GM21619 (cell line): ENCODE measurements around the gene C6orf136.

Experiments
- ATAC-seq: cut with Tn5 transposase; IDR thresholded peaks from one replicate; pipeline ENCODE4 v1.9.1; 2021; ENCODE audit not compliant: unreplicated experiment

Gene C6orf136

GRCh38 chr6:30615219-30615957, 31.5 kb upstream of the C6orf136 start:
- no peak for ATAC-seq

- no peak for ATAC-seq
These were observed 30.7 kb upstream of the C6orf136 start for GRCh38 chr6:30615958-30616810.

DNA sequence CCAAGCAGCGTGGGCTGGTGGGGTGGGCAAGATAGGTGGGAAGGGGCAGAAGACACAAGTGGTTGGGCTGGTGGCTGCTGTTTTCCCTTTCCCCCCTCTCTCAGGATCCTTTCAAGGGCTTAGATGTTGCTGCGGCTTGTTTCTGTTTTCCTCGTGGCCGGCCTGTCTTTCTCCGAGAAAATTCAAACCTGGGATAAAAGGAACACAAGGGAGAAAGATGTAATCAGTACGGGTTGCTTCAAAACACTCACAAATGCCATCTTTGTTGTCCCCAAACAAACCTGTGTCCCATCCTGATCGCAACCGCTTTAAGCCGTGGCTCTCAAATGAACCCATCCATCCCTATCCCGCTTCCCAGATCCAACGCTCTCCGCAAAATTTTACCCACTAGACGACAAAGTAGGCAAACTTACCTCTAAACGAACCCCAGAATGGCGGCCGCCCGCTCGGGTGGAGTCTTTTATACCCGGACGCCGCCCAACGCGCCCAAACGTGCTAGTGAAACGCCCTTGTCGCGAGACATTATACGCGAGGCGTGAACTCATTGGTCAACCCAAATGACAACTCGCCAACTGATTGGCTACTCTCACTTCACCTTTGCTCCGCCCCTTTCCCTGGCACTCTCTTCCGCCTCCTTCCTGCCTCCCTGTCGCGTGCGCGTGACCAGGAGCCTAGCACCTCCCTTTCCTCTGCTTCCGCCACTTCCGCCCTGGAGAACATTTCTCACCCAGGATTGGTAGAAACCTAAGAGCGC, 29.9 kb upstream of the C6orf136 start, which contains the start of gene PPP1R10:
Gene PPP1R10, minus strand, starts transcription at position 433 of the 754 bp plus-strand sequence. CDS start 7,299 bp downstream, outside the sequence.
- peak; percentile 66 for ATAC-seq

DNA sequence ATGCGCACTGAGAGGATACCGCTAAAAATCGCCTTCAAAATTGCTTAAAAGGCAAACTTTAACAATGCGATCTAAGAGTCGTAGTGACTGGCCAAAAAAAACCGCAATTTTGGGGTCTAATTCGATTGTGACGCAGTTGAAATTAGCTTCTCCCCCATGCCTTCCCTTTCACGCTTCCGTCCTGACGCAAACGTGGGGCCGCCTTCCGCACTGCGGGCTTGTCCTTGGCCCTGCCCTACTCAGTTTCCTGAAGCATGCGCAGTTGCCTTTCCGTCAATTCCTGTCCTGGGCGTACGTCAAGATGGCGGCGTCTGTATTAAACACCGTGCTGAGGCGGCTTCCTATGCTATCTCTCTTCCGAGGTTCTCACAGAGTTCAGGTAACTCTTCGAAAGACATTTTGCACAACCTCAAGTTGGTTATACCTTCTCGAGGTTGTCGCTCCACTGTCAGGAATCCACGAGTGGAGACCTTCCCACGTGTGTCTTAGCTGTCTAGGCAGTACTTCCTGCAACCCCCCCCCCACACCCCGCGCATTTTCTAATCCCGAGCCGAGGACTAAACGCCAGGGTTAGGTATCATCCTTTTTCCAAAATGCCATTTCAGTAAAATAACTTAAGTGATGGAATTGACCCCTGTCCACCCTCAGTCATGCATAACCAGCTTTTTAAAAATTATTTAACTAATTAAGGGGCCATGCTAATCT, 29.2 kb upstream of the C6orf136 start, which contains the start of gene MRPS18B:
Gene MRPS18B, plus strand, starts transcription at position 276 of the 705 bp plus-strand sequence. Its CDS starts 26 bp downstream, at position 302.
- peak; percentile 61 for ATAC-seq

- ATAC-seq: no peak
These were observed 28.6 kb upstream of the C6orf136 start for GRCh38 chr6:30618270-30618797.

DNA sequence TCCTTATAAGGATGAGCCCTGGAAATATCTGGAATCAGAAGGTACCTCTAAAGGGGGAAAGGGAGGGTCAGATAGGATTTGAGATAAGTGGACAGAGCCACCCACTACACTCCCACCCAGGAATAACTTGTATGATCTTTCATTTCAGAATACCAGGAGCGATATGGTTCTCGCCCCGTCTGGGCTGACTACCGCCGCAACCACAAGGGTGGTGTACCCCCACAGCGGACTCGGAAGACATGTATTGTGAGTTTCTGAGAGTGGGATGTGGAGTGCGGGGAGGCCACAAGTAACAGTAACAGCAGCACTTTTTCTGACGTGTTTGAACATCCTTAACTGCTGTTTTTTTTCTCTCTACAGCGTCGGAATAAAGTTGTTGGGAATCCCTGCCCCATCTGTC, 27.4 kb upstream of the C6orf136 start:
- ATAC-seq: no peak

GRCh38 chr6:30625511-30625910, 21.4 kb upstream of the C6orf136 start:
- no peak for ATAC-seq

DNA sequence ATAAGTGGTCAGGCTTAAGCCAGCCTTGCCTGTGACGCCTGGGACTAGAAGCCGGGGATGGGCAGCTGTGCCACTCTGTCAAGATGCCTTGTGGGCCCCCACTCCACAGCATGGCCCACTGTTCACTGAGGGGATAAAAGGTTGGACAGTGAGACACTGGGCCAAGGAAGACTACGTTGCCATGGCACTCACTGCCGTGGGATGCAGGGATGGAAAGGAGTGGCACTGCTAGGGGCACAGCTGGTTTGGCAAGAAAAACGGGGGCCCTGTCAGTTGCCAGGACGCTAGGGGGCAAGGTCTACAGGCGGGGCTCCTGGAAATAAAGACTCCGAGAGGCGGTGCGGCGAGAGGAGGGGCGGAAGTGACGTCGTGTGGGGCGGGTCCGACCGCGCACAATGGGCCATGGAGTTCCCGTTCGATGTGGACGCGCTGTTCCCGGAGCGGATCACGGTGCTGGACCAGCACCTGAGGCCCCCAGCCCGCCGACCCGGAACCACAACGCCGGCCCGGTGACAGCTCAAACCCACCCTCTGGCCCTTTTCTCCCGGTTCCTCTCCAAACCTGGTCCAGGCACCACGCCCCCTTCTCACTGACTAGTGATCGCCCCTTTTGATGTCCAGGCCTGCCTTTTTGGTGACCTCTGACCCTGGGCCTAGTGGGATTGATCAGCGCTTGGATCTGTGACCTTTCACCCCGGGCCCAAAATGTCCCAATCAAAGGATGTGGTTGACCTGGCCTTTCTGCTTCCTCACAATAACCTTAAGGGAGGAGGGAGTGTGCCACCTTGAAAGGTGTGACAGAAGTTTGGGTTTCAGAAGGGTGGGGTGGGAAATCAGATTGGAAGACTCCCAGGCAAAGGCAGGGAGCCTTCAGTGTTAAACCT, 20.2 kb upstream of the C6orf136 start, which contains the start of gene ATAT1:
Gene ATAT1, plus strand, starts transcription at position 391 of the 883 bp plus-strand sequence.
- peak; percentile 86 for ATAC-seq

- ATAC-seq: no peak
These were observed 11.1 kb upstream of the C6orf136 start for GRCh38 chr6:30635834-30636233.

- ATAC-seq: no peak
These were observed 6.5 kb upstream of the C6orf136 start for GRCh38 chr6:30640481-30640880.

- ATAC-seq: no peak
These were observed 5.9 kb upstream of the C6orf136 start for GRCh38 chr6:30641048-30641447.

DNA sequence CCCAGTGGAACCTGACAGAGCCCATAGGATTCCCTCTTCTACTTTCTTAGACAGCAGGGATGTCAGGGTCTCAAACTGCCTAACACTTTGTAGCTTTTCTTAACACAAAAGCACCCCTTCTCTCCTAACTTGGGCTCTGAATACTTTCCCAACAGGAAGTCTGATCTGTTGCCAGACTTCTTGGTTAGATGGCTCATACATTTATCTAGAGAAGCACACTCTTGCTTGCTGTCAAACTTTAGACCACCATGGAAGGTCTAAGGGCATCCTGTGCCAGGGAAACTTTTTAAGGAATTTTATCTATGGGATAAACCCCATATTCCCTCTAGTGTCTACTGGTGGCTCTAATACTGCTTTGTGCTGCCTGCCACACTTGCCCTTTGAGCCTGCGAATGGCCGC, 3.3 kb upstream of the C6orf136 start:
- ATAC-seq: no peak

DNA sequence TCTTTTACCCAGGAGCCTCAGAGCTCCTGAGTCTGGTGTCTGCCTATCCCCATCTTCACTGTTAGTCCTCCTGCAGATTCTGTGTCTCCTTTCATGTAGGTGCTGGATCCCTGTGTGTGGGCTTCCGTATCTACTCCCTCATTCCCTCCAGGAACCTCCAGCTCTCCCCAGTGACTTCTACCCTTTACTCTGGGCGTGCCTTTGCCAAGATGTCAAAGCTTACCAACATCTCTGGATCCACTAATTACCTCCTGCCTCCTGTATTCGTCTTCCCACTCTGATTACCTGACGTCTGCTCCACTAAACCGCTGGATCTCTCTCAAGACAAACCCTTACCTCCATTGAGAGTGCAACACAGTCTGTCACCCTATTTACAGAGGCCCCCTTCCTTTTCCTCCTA, 2.2 kb upstream of the C6orf136 start:
- ATAC-seq: no peak

GRCh38 chr6:30645989-30646388, 944 bp upstream of the C6orf136 start:
- ATAC-seq: no peak

- ATAC-seq: peak; percentile 61
These were observed 546 bp downstream of the C6orf136 start for GRCh38 chr6:30647242-30648116.

- no peak for ATAC-seq
These were observed 4.2 kb downstream of the C6orf136 start for GRCh38 chr6:30651143-30651542.

DNA sequence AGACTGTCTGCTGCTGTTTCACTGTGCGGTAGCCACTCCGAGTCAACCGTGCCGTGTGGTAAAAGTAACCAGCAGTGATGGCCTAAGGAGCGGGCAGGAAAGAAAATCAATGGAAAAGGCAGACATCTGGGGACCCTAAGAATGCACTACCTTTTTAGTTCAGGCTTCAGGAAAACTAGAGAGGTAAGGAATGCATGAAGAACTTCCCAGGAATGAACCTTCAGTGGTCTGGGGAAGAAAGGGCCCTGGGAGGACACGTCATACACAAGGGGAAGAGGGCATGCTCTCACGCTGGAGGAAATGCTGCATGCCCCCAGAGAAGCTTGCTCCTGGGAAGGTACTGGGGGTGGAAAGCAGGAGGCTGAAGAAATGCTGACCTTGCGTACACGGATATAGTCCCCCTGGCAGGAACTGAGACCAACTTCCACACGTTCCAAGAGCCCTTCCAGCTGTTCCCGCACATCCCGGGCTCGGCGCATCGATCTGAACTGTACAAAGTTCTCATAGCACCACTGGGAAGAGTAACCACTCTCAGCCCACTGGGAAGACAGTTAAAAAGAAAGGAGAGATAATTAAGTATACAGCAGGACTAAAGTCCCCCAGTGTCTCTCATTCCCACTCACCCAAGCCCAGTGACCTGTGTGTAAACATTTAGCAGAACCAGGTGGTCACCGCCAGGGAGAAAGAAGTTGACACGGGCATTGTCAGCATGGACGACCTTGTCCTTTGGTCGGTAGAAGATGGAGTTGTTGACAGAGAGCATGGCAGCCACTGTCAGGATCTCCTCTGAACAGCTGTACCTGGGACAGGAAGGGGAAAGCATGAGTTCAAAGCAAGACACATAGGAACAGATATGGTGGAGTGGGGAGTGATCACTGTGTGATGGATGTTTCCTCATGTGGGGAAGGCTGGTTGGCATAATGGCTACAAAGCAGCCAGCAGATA, 8.1 kb downstream of the C6orf136 start:
- ATAC-seq: no peak
